NCI-H446 (cell line): Measurements from ENCODE around the gene TGIF2.

Source experiments
- DNase-seq, 2 experiments: peaks; one replicate each; lab custom pipeline; 2025; lab: John Stamatoyannopoulos, UW

The TGIF2 gene

DNA sequence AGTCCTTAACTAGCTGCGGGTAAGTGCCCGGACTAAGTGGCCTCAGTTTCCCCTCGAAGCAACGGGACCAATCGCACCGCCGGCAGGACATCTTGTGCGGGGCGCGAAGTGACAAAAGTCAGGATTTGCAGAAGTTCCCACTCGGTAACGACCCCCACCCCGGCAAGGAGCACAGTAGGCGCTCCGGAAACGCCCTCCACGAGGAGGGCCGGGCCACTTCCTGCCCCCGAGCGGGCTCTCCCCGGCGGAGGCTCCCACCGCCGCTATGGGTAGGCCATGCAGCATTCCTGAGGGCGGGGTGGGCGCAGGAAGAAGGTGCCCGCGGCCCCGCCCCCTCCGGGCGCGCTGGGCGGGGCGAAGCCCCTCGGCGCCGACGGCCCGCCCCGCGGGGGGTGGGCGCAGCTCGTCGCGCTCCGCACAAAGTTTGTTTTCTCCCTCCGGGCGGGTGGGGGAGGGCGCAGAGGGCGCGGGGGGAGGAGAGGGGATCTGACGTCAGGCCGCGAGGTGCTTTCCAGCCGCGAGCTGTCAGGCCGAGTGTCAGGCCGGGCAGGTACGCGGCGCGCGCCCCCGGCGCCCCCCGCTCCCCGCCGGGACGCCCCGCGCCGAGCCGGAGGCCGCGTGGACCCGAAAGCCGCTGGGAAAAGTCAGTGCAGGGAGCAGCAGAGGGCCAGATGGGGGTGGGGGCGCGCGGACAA is at the start of gene TGIF2:
TGIF2 (plus strand) TSS at position 495 of the 695 bp plus-strand sequence. CDS start 5,178 bp downstream, outside the sequence.
- DNase-seq: peak in 1 of 2 experiments; percentile 79

DNA sequence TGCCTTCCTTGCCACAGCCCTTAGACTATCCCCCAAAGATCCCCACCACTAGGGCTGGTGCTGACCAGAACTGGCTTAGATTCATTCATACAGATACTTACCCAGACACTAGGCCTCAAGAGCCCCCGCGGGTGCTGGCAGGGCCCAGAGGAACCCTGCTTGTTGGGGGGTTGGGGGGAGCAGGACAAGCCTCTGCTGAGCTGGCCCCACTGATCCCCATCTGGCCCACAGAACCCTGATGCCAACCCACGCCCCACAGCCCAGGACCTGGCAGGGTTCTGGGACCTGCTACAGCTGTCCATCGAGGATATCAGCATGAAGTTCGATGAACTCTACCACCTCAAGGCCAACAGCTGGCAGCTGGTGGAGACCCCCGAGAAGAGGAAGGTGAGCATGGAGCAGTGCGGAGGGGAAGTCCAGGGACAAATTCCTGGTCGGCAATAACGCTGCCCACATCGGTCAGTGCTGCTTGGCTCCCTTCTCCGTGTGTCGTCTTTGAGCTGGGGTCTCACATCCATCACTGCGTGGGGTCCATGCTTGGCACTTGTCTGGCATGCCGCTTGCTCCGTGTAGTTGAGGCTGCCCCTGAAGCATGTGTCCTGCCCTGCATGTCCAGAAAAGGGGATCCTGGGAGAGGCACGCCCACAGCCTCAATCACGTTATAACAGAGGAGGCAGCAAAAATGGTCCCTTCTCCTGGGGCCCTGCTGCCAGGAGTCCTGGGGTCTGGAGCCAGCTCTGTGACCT is 47.6 kb upstream of the TGIF2 start:
- no peak for DNase-seq

DNA sequence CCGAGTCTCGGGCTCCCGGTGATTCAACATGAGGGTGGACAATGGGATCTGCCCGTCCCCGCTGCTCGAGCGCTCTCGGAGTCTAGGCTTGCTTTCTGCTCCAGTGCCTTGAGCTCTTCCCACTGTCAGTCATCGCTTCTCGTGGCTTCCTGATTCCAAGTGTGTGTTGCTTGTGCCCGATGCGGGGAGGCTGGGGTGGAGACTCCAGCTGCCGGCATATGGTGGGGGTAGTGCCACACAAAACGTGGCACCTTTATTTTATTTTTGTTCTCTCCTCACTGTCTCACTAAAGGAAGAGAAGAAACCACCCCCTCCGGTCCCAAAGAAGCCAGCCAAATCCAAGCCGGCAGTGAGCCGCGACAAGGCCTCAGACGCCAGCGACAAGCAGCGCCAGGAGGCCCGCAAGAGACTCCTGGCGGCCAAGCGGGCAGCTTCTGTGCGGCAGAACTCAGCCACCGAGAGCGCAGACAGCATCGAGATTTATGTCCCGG is 46.8 kb upstream of the TGIF2 start:
- no peak for DNase-seq

DNA sequence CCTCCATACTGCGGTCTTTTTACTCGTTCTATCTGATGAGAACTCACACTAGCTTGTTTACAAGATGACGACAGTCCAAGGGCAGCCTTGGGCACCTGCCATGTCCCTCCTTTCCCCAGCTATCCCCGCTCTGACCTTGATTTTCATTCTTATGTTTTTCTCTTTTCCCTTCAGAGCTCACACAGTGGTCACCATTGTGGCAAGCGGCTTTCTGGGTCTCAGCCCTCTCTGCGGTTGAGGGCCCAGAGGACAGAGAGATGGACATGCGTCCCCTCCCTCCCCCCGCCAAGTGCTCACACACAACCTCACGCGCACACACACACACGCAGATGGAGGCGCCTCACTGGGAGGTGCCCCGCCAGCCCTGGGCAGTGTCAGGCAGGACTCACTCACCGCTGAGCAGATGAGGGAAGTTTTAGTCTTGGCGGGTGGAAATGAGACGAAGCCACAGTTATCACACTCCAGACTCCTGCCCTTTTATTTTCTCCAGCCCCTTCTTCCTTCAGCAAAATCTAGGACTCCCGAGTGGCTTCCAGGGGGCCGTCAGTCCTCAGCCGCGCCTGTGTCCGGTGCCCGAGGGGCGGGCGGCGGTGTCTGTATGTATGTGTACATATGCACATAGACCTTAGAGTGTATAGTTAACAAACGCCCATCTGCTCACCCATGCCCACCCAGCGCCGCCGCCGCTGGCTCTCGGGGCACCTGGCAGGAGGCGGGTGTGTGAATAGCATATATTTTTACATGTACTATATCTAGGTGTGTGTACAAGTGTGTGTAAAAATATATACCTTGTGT is 45.9 kb upstream of the TGIF2 start:
- DNase-seq: no peak

DNA sequence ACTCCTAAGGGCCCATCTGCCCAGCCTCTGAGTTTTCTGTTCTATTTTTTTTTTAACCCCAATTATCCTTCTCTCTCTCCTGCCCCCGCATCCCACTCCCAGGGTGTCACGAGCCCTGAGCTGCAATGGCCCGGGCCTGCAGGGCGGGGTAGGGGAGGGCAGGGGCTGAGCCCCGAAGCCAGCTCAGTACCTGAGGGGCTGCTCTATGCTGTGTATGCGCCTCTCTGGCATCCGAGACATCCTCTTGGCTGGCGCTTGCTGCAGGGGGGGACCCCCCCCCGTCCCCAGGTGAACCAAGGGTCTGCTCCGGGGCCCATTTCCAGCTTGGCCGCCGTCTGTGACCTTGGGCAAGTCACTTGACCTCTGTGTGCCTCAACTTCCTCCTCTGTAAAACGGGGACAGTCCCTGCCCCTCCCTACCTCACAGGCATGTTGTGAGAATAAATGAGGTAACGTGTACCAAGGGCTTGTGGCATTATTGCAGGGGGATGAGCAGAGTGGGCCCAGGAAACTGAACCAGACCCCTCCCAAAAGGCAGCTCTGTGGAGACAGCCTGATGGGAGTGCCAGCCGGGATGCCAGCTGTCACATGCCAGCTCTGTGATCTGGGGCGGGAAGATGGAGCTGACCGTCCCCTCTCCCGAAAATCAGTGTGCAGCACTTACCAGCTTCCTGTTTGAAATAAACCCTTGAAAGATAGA is 45.1 kb upstream of the TGIF2 start:
- no peak for DNase-seq

DNA sequence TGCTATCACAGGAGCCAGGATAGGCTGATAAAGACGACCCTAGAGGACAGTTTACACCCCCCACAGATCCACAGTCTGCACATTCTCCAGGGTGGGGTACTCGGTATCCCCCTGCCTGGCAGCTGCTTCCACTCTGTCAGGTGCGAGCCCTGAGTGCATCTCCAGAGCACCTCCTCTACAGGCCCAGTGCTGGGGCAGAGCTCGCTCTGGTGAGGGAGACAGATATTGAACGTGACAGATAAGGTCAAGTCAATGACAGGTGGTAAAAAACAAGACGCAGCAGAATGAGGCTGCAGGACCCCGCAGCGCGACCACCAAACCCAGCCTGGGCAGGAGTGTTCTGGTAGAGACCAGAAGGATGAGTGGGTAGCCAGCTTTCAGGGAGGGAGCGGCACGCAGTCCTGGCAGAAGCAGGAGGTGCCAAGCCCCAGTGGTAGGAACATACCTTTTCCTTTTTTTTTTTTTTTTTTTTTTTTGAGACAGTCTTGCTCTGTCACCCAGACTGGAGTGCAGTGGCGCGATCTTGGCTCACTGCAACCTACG is 44.5 kb upstream of the TGIF2 start:
- no peak for DNase-seq

DNA sequence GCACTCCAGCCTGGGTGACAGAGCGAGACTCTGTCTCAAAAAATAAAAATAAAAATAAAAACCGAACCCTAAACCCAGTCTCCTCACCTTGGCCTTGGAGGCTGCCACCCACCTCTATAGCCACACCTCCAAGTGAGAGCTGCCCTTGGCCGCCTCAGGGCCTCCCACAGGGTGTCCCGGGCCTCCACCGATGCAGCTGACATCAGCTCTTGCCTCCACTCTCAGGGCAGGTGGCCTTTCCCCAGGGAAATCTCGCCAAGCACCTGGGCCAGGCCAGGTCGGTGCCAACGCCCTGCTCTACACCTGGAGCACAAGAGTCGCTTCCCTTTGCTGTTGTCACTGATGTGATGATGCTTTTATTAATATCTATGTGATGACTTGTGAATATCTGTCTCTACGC is 41.0 kb upstream of the TGIF2 start:
- DNase-seq: no peak

DNA sequence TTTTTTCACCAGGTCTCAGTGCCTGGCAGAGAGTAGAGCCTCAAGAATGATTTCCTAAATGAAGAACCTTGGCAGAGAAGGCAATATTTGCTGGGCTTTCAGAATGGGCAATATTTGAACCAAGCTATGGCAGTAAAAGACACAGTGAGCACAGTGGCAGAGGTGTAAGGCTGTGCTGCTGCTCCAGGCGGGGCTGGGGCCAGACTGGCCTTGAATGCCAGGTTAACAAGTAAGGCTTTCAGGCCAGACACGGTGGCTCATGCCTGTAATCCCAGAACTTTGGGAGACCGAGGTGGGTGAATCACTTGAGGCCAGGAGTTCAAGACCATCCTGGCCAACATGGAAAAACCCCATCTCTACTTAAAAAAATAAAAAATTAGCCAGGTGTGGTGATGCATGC is 40.6 kb upstream of the TGIF2 start:
- DNase-seq: no peak

DNA sequence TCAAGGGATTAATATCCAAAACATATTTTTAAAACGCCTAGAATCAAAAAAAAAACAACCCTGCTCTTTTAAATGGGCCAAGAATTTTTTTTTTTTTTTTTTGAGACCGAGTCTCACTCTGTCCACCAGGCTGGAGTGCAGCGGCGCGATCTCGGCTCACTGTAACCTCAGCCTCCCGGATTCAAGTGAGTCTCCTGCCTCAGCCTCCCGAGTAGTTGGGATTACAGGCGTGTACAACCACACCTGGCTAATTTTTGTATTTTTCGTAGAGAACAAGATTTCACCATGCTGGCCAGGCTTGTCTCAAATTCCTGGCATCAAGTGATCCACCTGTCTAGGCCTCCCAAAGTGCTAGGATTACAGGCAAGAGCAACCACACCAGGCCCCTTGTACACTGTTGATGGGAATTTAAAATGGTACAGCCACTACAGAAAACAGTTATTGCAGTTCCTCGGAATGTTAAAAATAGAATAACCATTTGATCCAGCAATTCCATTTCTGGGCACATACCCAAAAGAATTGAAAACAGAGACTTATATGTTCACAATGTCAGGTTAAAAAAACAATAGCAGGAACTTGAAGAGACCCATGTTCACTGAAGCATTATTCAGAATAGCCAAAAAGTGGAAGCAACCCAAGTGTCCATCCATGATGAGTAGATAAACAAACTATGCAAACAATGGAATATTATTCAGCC is 35.2 kb upstream of the TGIF2 start:
- DNase-seq: no peak

DNA sequence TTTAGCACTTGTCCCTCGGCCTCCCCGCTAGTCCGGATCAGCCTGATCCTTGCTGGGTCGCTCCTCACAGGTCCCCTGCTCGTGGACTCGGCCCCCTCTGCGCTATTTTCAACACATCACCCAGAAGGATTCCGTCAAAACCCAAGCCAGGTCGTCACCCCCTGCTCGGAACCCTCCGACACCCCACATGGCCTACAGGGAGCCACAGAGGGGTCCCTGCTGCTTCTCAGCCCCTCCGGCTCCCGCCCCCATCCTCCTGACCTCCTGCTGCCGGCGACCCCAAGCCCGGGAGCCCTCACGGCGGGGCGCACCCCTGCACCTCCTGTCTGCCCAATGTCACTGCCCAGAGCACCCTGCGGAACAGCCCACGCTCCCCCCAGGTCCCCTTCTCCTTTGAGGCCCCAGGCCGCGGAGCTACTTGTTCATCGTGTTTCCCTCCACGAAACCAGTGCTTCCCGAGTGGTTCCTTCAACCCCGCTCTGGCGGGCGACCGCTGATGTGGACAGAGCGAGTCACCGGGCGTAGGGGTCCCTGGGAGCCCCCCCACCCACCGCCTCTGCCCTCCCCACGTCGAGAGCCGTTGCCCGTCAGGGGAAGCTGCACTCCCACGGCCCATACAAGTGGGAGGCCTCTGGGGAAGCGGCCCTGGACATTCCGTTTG is 32.7 kb upstream of the TGIF2 start:
- no peak for DNase-seq

DNA sequence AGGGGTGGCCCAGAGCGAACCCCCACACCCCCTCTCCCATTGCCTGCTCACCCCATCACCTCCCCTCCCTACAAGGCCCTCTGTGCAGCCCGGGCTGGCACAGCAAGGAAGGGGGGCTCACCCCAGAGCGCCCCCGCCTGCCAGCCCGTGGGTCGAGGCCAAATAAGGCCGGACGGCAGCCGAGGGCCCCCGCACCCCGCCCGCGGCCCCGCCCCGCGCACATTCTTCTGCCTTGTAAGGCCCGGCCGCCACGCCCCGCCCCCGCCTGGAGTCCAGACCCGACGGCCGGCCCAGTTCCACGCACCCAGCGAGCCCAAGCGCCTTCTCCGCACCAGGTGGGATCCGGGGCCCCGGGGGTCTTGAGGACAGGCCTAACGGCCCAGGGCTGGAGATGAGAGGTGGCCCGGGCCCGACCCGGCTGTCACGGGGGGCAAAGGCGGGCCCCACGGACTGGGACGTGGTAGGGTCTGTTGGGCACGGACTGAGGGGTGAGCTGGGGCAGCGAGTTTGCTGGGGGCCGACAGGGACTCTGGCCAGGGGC is 32.1 kb upstream of the TGIF2 start, which contains the start of gene MYL9:
MYL9 (plus strand) TSS at position 293 of the 541 bp plus-strand sequence. CDS start 3,366 bp downstream, outside the sequence.
- DNase-seq: no peak

DNA sequence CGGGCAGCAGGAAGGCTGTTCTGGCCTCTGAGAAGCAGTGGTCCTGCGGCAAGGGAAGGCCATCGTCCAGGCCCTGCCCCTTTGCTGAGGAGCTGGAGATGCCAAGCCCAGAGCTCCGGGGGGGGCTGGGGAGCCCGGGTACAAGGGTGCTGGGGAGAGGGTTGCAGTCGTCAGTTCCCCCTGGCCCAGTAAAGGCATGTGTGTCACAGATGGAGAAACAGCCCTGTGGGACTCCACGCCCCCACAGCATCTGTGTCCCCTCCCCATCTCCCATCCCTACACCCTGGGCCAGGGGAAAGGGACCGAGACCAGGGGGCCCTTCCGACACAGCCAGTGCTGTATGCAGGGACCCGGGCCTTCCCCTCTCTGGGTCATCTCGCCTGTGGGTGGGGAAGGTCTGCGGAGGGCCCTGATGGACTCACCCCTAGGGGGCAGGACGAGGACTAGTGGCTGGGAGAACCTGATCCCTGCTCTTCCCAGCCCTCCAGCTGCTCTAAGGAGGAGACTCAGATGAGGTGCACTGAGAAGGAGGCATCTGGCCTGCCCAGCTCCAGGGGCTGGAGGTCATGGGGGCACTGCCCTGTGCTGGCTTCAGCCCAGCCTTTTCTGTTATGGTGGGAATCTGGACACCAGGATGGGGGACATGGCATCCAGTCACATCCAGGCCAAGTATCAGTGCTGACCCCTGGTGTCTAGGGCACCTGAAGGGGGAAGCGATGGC is 31.5 kb upstream of the TGIF2 start:
- no peak for DNase-seq

DNA sequence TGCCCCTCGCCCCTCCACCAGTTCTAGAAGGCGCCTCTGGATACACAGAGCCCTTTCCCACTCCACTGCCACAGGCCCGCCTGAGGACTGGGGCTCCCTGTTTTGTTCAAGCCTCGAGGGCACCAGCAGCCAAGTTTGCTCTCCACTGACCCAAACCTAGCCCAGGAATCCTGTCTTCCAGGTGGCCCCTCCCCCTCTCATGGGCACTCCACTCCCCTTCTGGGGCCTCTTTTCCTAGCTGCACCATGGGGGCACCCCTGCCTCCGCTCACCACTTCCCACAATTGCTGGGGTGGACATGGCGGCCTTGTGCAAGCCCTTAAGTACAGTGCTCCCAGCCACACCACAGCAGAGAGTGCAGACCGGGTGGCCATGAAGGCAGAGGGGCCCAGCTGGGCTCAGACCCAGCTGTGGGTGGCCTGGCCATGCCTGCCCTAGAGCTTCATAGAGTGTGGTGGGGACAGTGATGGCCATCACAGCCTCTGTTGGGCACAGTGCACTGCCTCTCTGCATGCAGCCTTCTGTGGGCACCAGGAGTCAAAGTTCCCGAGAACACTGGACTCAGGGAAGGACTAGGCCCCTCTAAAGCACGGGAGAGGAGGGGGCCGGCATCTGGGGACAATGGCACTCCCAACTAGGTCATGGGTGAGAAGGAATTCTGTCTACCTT is 30.7 kb upstream of the TGIF2 start:
- DNase-seq: no peak

DNA sequence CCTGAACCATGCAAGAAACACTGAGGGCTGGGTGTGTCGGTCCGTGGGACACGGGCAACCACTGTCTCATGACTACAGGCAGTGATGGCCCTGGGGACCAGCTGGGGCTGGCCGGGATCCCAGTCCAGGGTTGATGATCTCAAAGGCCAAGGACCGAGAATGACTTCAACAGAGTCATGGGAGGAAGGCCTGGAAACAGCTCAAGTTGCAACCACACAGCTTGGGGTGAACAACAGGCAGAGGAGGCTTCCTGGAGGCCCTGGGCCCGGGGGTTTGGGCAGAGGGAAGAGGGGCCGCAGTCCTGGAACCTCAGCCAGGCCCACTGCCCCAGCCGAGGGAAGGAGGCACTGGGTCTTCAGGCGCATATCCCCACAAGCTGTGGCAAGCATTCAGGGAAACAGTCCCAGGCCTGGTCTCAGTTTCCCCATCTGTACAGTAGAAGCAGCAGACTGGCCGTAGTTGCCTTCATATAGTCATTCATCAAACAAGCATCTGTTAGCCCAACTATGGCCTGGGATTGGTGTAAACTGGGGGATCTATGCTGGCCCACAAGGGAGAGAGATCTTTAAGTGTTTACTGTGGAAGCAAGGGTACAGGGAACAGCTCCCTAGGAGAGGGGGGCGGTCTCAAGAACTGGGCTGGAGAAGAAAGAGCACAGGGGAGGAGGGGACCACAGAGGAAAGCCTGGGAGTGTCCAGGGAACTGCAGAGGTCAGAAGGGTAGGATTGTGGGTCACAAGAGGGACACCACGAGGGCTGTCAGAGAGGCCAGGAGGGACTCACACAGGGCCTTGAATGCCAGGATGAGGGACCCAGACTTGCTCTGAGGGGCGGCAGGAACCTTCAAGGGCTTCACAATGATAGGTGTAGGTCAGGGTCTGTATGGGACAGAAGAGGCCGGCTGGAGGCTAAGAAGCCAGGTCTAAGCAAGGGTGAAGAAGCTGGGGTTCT is 29.9 kb upstream of the TGIF2 start:
- no peak for DNase-seq

DNA sequence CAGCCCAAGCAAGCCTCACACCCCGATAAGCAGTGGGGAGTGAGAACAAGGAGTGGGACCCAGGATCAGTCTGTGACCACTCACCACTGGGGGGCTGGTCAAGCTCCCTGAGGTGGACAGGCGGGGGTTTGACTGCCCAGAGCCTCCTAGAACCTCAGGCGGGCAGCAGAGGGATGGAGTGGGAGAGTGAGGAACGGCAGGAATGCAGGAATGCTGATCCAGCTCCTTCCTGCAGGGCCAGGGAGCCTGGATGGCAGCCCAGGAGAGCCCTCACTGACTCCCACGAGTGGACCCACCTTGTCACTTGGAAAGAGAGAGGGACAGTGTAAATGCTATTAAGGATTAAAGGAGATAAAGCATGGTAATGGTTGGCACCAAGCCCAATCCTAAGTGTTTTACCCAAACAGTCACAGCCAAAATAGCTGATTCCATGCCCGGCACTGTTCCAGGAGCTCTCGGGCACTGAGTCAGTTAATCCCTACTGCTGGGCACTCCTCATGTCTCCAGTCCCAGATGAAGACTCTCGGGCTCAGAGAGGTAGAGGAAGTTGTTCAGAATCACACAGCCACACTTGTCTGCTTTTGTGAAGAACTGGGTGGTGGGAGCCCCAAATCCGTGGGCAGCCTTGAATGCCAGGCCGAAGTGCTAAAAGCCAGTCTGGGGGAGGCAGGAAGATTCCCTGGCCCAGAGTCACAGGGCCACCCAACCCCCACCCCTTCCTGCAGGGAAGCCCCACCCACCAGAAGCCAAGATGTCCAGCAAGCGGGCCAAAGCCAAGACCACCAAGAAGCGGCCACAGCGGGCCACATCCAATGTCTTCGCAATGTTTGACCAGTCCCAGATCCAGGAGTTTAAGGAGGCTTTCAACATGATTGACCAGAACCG is 29.0 kb upstream of the TGIF2 start:
- peak in 1 of 2 experiments; percentile 42 for DNase-seq

DNA sequence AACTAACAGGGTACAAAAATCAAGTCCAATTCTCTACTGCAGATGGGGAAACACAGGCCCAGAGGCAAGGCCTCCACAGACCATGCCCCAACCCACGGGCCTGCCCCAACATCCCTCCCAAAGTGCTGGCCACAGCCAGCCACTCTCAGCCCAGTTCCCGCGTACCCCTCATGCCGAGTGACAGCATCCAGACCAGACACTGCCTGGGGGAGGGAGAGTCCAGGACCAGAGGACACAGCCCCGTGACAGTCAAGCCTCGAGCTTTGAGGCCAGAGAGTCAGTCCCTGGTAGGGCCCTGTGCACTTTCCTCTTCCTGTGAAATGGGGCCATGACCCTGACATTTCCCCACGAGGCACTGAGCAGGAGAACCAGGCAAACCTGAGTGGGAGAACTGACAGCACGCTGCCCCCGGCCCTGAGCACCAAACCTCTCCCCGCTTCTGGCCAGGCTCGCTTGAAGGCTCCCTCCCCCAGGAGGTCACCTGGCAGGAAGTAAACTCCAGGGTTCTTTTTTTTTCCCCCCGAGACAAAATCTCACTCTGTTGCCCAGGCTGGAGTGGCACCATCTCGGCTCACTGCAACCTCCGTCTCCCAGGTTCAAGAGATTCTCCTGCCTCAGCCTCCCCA is 27.2 kb upstream of the TGIF2 start:
- no peak for DNase-seq
